GM12878 (cell line): ENCODE measurements around the gene ARL4D. TPM values are rescaled to one million over a fixed set of nuclear protein-coding genes. Genes with fewer than 3 reads are reported as not detected.

Experiments used
- ATAC-seq: fragments of 200-7000 bp; cut with Tn5 transposase; 3 replicates; pipeline ENCODE4 v1.9.1; 2020; ENCODE audit warnings: mild to moderate bottlenecking, moderate library complexity
- BruUV-seq: library from RNA; stranded (reverse); fragments of 400-500 nt; replicated peaks from 2 replicates; lab custom pipeline; 2021; lab: Mats Ljungman, UMichigan
- CTCF ChIA-PET: fragments of 300-600 bp; sonication (Branson Sonifier 250); formaldehyde crosslinking; extraction: SDS; loops from one replicate; lab custom pipeline; 2021; ENCODE audit warnings: inconsistent platforms; lab: Yijun Ruan, JAX
- POLR2A ChIA-PET: fragments of 350-600 bp; formaldehyde crosslinking; extraction: SDS; loops from one replicate; lab custom pipeline; 2021; ENCODE audit warnings: inconsistent platforms; lab: Charles Lee
- RAD21 ChIA-PET: fragments of 300-600 bp; sonication (Branson Sonifier 250); formaldehyde crosslinking; loops from one replicate; lab custom pipeline; 2023; ENCODE audit warnings: antibody characterized with exemption; ENCODE audit not compliant: unreplicated experiment; lab: Charles Lee
- SMC1A ChIA-PET: fragments of 300-600 bp; sonication (Branson Sonifier 250); formaldehyde crosslinking; loops from one replicate; lab custom pipeline; 2023; ENCODE audit not compliant: unreplicated experiment, uncharacterized antibody; lab: Charles Lee
- DNase-seq: peaks from one replicate; pipeline ENCODE4 v3.0.0-alpha.2; 2011; ENCODE audit warnings: low read depth, low spot score
- FAIRE-seq: peaks from 3 replicates; lab custom pipeline; 2011; peaks lifted over from hg19 to GRCh38; lab: Jason Lieb, UNC
- H2AFZ ChIP-seq: 2 replicates; pipeline ENCODE4 v1.6.0; 2011; ENCODE audit warnings: low read depth, low read length, control low read depth; ENCODE audit not compliant: control insufficient read depth
- H3K27ac ChIP-seq: 2 replicates; pipeline ENCODE4 v1.5.1; 2011; ENCODE audit warnings: control low read depth; ENCODE audit not compliant: control insufficient read depth, insufficient read depth
- H3K27me3 ChIP-seq, 2 experiments: replicated peaks in 1 of 2; 2 replicates each; pipeline versions ENCODE4 v1.6.0 to v1.6.1; 2011; ENCODE audit warnings: low read length in 1 of 2; ENCODE audit not compliant: control insufficient read depth in 2 of 2, insufficient read depth in 2 of 2
- H3K36me3 ChIP-seq, 2 experiments: 2 replicates each; pipeline ENCODE4 v1.5.1; 2011; ENCODE audit warnings: low read length in 1 of 2; ENCODE audit not compliant: control insufficient read depth in 2 of 2, insufficient read depth in 2 of 2
- H3K4me1 ChIP-seq: 2 replicates; pipeline ENCODE4 v1.6.1; 2011; ENCODE audit warnings: mild to moderate bottlenecking, low read length, moderate library complexity, mixed read lengths; ENCODE audit not compliant: control insufficient read depth, insufficient read depth
- H3K4me2 ChIP-seq: 2 replicates; pipeline ENCODE4 v1.6.0; 2011; ENCODE audit warnings: control low read depth; ENCODE audit not compliant: control insufficient read depth, insufficient read depth
- H3K4me3 ChIP-seq: fragments of 200-600 bp; sonication (generic); 2 replicates; pipeline ENCODE4 v1.5.1; 2016
- H3K79me2 ChIP-seq: 2 replicates; pipeline ENCODE4 v1.6.0; 2011; ENCODE audit warnings: low read length; ENCODE audit not compliant: control insufficient read depth, insufficient read depth
- H3K9ac ChIP-seq: 2 replicates; pipeline ENCODE4 v1.8.0; 2011; ENCODE audit warnings: low read length, control low read depth, mixed read lengths; ENCODE audit not compliant: control insufficient read depth, insufficient read depth
- H3K9me3 ChIP-seq: replicated peaks from 3 replicates; pipeline ENCODE4 v1.5.1; 2011; ENCODE audit warnings: mild to moderate bottlenecking, low read length; ENCODE audit not compliant: control insufficient read depth, insufficient read depth
- H4K20me1 ChIP-seq: 2 replicates; pipeline ENCODE4 v1.6.0; 2011; ENCODE audit not compliant: control insufficient read depth, insufficient read depth
- BHLHE40 ChIP-seq, 2 experiments: fragments of 450-650 bp in 1 of 2; IDR thresholded peaks; 2 replicates each; pipeline ENCODE4 v1.6.1; 2011 to 2017; ENCODE audit warnings: low read depth in 2 of 2, borderline replicate concordance in 1 of 2, improper control_type of control experiment in 1 of 2, low read length in 1 of 2, mild to moderate bottlenecking in 1 of 2
- CREB1 ChIP-seq: IDR thresholded peaks from 2 replicates; pipeline ENCODE4 v1.6.1; 2012; ENCODE audit warnings: low read depth, mild to moderate bottlenecking, inconsistent platforms
- CTCF ChIP-seq, 3 experiments: IDR thresholded peaks in 2 of 3; conservative IDR thresholded peaks in 1 of 3; 2 replicates each; pipeline ENCODE4 v1.5.1; 2011; ENCODE audit warnings: low read depth in 3 of 3, low read length in 3 of 3, mild to moderate bottlenecking in 3 of 3, control low read depth in 2 of 3, moderate library complexity in 2 of 3, inconsistent platforms in 1 of 3, mixed read lengths in 1 of 3; ENCODE audit not compliant: control insufficient read depth in 2 of 3, insufficient read depth in 1 of 3; ENCODE audit errors: extremely low read depth in 1 of 3
- FOXM1 ChIP-seq: IDR thresholded peaks from 2 replicates; pipeline ENCODE4 v1.6.1; 2012; ENCODE audit warnings: low read depth, mild to moderate bottlenecking, inconsistent platforms, low read length, moderate library complexity
- GATAD2B ChIP-seq: fragments of 450-650 bp; conservative IDR thresholded peaks from 2 replicates; pipeline ENCODE4 v1.6.1; 2017; ENCODE audit warnings: low read depth, mild to moderate bottlenecking, moderate library complexity
- HSF1 ChIP-seq: fragments of 150-350 bp; IDR thresholded peaks from 2 replicates; pipeline ENCODE4 v1.6.1; 2014; ENCODE audit warnings: mild to moderate bottlenecking, low read depth, low read length
- IKZF1 ChIP-seq: fragments of 450-650 bp; conservative IDR thresholded peaks from 2 replicates; pipeline ENCODE4 v1.6.1; 2017; ENCODE audit warnings: antibody characterized with exemption, mild to moderate bottlenecking
- IKZF2 ChIP-seq, 2 experiments: fragments of 450-650 bp; IDR thresholded peaks; 2 replicates each; pipeline ENCODE4 v1.6.1; 2017; ENCODE audit warnings: mild to moderate bottlenecking in 2 of 2, moderate library complexity in 2 of 2
- MXI1 ChIP-seq: fragments of 150-350 bp; IDR thresholded peaks from 2 replicates; pipeline ENCODE4 v1.6.1; 2011; ENCODE audit warnings: low read depth, mild to moderate bottlenecking, inconsistent platforms, low read length, improper control_type of control experiment
- POU2F2 ChIP-seq: IDR thresholded peaks from 3 replicates; pipeline ENCODE4 v1.6.1; 2011; ENCODE audit warnings: low read depth, mild to moderate bottlenecking, low read length, borderline replicate concordance
- RAD21 ChIP-seq: IDR thresholded peaks from 2 replicates; pipeline ENCODE4 v1.6.1; 2011; ENCODE audit warnings: mild to moderate bottlenecking, low read depth, low read length, moderate library complexity; ENCODE audit not compliant: insufficient read depth
- YY1 ChIP-seq: IDR thresholded peaks from 2 replicates; pipeline ENCODE4 v1.6.1; 2011; ENCODE audit warnings: low read depth, mild to moderate bottlenecking, low read length
- ZBTB33 ChIP-seq: fragments of 450-650 bp; IDR thresholded peaks from 2 replicates; pipeline ENCODE4 v1.6.1; 2017; ENCODE audit warnings: mild to moderate bottlenecking
- WGBS: methylation state at CpG from one replicate; pipeline ENCODE4 v1.1.6; 2016; ENCODE audit warnings: low lambda C conversion rate; ENCODE audit not compliant: insufficient replicate concordance, insufficient coverage; ENCODE audit errors: missing lambda C conversion rate; 5-methylcytosine and 5-hydroxymethylcytosine counted together
- in situ Hi-C: fragments of 300-500 bp; cut with MboI; formaldehyde crosslinking; loops from 9 replicates; pipeline ENCODE4 v1.14.3; 2018; ENCODE audit warnings: mixed read lengths
- intact Hi-C: fragments of 100-400 bp; cut with micrococcal nuclease; formaldehyde crosslinking; loops from one replicate; pipeline ENCODE4 v1.14.2; 2022; ENCODE audit not compliant: unreplicated experiment
- polyA plus RNA-seq, 11 experiments: library from polyadenylated mRNA; depleted of rRNA in 4 of 11; unstranded in 6 of 11; stranded (reverse) in 5 of 11; fragments of >200 nt; fragmentation: Nextera tagmentation in 4 of 11; fragmentation: Illumina TruSeq in 1 of 11; extraction: Ambion mirVana in 4 of 11; extraction: Trizol in 1 of 11; gene quantifications; 1 replicate in 1 of 11; 2 replicates in 10 of 11; pipeline versions ENCODE4 v1.2.1 to v1.2.3, GENCODE V29; 2011 to 2016; ENCODE audit warnings: inconsistent platforms in 2 of 11, missing spikeins in 2 of 11, low read depth in 1 of 11
- total RNA-seq, 4 experiments: library from RNA; depleted of rRNA in 3 of 4; stranded (reverse); fragments of >200 nt in 3 of 4; fragmentation: Illumina TruSeq in 1 of 4; extraction: Trizol in 1 of 4; gene quantifications; 2 replicates each; pipeline versions ENCODE4 v1.2.1 to v1.2.3, GENCODE V29; 2013 to 2021

Gene ARL4D
- total and polyA plus RNA-seq, 10 of the 15 experiments (the other 5 are each of a cell fraction or from before 2014, with no cell fraction given): 0.10 to 1.5 (median 0.75) TPM

- Histone ChIP-seq H3K27me3 (no peaks in the 10 kb centered on the region), H3K9me3 (no peaks in the 10 kb centered on the region), H2AFZ (peak overlapping the region; percentile 91), H3K36me3 (no peaks in the 10 kb centered on the region), H3K4me1 (peaks cover 4% of the 10 kb centered on the region), H3K4me2 (no peak overlapping the region), H3K4me3 (no peak overlapping the region), H3K79me2 (no peaks in the 10 kb centered on the region), H3K9ac (no peak overlapping the region), H4K20me1 (no peaks in the 10 kb centered on the region), H3K27ac (no peak overlapping the region)
- SMC1A ChIA-PET: interaction anchor here (0.7 to 8.5 kb wide), 17 partner anchors 21 to 280 kb away, joined by 3 to 117 read pairs (median 4); partner anchors contain the start of gene DHX8
- intact Hi-C loops (loop anchor here (1.0 to 5.0 kb wide), 2 partner anchors 89 to 368 kb away; partner anchors contain the start of gene DHX8), in situ Hi-C loops (no loop called here)
- RAD21 ChIA-PET: interaction anchor here (0.8 to 5.7 kb wide), 14 partner anchors 9 to 282 kb away, joined by 3 to 79 read pairs (median 4); partner anchors contain the start of gene DHX8
- DNase-seq (no peak), FAIRE-seq (peak; percentile 64), ATAC-seq (peak; percentile 78)
- CTCF ChIA-PET: interaction anchor here (0.6 to 10.2 kb wide), 38 partner anchors 9 to 1163 kb away, joined by 3 to 248 read pairs (median 4); partner anchors contain the start of genes DHX8, ETV4 and SOST
- WGBS: 38% methylated on average over 11 of the region's 11 CpGs
- BruUV-seq: no TSS peak
- POLR2A ChIA-PET: interaction anchor here (0.5 to 1.7 kb wide), 5 partner anchors 26 to 283 kb away, joined by 3 to 9 read pairs (median 5); partner anchors contain the start of gene DHX8
- peak; percentile 64; the same call in 1 of the 3 replicates for TF ChIP-seq POU2F2
- TF ChIP-seq GATAD2B: 0 out of 2 replicates have a peak, but pooled peaks have one; percentile 24
- 0 out of 2 replicates have a peak, but pooled peaks have one; percentile 18 for TF ChIP-seq FOXM1
- TF ChIP-seq IKZF1: no peak; the same call in 1 of the 2 replicates
- 0 out of 2 replicates have a peak, but pooled peaks have one; percentile 23 for TF ChIP-seq MXI1
- TF ChIP-seq CREB1: no peak; the same call in 1 of the 2 replicates
- no peak for TF ChIP-seq HSF1
- peak; percentile 95 for TF ChIP-seq RAD21
- TF ChIP-seq CTCF (IDR thresholded peaks at IDR 0.05 in 2 of 3, conservative IDR thresholded peaks at IDR 0.05 in 1 of 3; ENCODE audit: control insufficient read depth in 2 of 3, extremely low read depth in 1 of 3, insufficient read depth in 1 of 3, low read depth in 3 of 3, low read length in 3 of 3): peak; percentile 81 to 89 (median 86)
- TF ChIP-seq ZBTB33: no peak
- 0 out of 2 replicates have a peak, but pooled peaks have one; percentile 46 for TF ChIP-seq YY1
- peak; percentile 9 to 30; a peak in 1 of 4 replicates for TF ChIP-seq IKZF2 (IDR thresholded peaks at IDR 0.05)
- TF ChIP-seq BHLHE40 (IDR thresholded peaks at IDR 0.05; ENCODE audit: borderline replicate concordance in 1 of 2, low read depth in 2 of 2, low read length in 1 of 2): 0 out of 4 replicates have a peak, but pooled peaks of 1 of the 2 experiments have one; percentile 5
Measured at GRCh38 chr17:43393944-43394482, 4.8 kb upstream of the ARL4D start.
